Measurements from ENCODE around the gene FAM169A.
"Not testable (repeated sequence)": the region's sequence is repeated elsewhere in the genome, so short reads cannot be mapped to it uniquely, and the experiment has no call there.

FAM169A gene

DNA sequence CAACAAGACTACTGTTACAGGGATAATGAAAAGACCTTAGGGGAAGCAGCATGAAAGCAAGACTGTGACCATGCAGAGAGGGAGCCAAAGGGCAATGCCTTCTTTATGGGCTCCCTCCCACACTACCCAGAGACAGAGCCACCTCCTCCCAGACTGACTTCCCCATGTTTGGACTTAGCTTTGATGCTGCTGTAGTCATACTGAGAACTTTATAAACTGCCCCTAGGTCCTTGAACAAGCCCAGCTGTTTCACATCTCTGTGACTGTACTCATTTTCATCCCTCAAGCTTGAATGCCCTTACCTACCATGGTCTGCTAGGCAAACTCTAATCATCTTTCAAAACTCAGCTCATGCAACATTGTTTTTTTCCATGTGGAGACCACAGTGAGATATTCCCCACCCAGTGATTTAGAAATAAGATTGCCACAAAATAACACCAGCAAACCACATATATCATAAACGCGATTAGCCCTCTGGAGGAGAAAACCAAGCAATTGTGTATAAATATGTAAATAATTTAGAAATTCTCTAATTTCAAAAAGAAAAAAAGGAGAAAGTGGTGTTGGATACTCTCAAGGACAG is 23.4 kb upstream of the FAM169A start:
- no peak overlapping the region for H3K9ac ChIP-seq (ENCODE audit: low read length)
- H3K4me3 ChIP-seq (ENCODE audit: low read length) = no peak overlapping the region
- DNase-seq (ENCODE audit: low read depth) = no peak
- no peaks in the 10 kb centered on the region for H3K4me1 ChIP-seq (ENCODE audit: control insufficient read depth, insufficient read depth, low read length)
- peaks cover 15% of the 10 kb centered on the region for H3K27me3 ChIP-seq (replicated peaks; ENCODE audit: control insufficient read depth, insufficient read depth, low read length)
- H3K36me3 ChIP-seq (ENCODE audit: control insufficient read depth, insufficient read depth, low read length, severe bottlenecking) = no peaks in the 10 kb centered on the region
- peaks cover 3% of the 10 kb centered on the region for H3K9me3 ChIP-seq (ENCODE audit: control insufficient read depth, low read length)

DNA sequence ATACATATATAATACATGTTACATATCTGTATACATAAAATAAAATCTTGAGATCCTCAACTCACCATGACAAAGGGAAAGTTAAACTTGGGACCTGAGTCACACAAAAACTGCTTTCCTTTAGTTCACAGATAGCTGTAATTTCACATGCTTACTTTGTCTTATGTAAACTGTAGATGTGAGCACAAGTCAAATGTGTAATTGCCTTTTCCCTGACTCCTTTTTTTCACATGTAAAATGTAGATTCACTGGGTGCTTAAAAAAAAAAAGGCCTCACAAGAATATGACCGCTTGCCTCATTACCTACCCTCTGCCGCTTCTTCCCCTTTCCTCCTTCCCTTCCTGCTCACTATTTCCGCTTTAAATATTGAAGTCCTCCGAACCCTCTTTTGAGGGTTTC is 21.9 kb upstream of the FAM169A start:
- peaks cover 14% of the 10 kb centered on the region for H3K27me3 ChIP-seq (replicated peaks; ENCODE audit: control insufficient read depth, insufficient read depth, low read length)
- H3K4me3 ChIP-seq (ENCODE audit: low read length) = no peak overlapping the region
- H3K9ac ChIP-seq (ENCODE audit: low read length) = no peak overlapping the region

DNA sequence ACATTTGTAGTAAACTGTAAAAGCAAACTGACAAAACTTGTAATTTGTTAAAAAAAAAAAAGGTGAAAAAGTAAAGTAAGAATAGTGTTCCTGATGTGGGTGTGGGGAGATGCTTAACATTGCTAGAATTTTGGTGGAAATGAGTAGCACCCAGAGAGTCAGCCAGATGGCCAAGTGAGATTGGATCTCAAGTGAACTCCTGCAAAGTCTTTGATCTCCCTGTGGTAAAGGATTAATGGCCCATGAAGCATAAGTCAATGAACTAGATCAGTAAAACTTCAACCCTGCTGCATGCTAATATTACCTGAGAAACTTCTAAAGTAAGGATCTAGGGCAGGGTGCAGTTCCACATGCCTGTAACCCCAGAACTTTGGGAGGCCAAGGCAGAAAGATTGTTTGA is 19.0 kb upstream of the FAM169A start:
- no peak for DNase-seq (ENCODE audit: low read depth)
- Histone ChIP-seq H3K9ac (ENCODE audit: low read length) (no peak overlapping the region), H3K4me1 (ENCODE audit: control insufficient read depth, insufficient read depth, low read length) (no peaks in the 10 kb centered on the region), H3K9me3 (ENCODE audit: control insufficient read depth, low read length) (no peaks in the 10 kb centered on the region), H3K27me3 (replicated peaks; ENCODE audit: control insufficient read depth, insufficient read depth, low read length) (peaks cover 12% of the 10 kb centered on the region), H3K36me3 (ENCODE audit: control insufficient read depth, insufficient read depth, low read length, severe bottlenecking) (no peaks in the 10 kb centered on the region), H3K4me3 (ENCODE audit: low read length) (no peak overlapping the region)

More for the DNA sequence above, 21.9 kb upstream of the FAM169A start:
- Histone ChIP-seq H3K9me3 (ENCODE audit: control insufficient read depth, low read length) (no peaks in the 10 kb centered on the region), H3K36me3 (ENCODE audit: control insufficient read depth, insufficient read depth, low read length, severe bottlenecking) (no peaks in the 10 kb centered on the region), H3K4me1 (ENCODE audit: control insufficient read depth, insufficient read depth, low read length) (no peaks in the 10 kb centered on the region)
- no peak for DNase-seq (ENCODE audit: low read depth)

DNA sequence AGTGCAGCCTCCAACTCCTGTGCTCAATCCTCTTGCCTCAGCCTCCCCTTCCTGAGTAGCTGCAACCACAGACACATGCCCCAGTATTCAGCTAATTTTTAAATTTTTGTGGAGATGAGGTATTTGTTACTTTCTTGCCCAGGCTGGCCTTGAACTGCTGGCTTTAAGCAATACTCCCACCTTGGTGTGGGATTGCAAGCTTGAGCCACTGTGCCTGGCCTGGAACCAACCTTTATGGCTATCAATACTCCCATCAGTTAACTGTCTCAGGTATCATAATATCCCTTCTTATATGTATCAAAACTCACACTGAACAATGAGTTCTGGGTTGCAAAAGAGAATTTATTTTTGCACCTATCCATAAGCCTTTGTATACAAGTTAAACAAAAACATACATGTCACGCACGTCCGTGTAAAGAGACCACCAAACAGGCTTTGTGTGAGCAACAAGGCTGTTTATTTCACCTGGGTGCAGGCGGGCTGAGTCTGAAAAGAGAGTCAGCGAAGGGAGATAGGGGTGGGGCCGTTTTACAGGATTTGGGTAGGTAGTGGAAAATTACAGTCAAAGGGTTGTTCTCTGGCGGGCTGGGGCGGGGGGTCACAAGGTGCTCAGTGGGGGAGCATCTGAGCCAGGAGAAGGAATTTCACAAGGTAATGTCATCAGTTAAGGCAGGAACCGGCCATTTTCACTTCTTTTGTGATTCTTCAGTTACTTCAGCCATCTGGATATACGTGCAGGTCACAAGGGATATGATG is 16.4 kb upstream of the FAM169A start:
- not testable (repeated sequence) for H3K36me3 ChIP-seq (ENCODE audit: control insufficient read depth, insufficient read depth, low read length, severe bottlenecking); H3K4me3 ChIP-seq (ENCODE audit: low read length); H3K4me1 ChIP-seq (ENCODE audit: control insufficient read depth, insufficient read depth, low read length); H3K9ac ChIP-seq (ENCODE audit: low read length); H3K27me3 ChIP-seq (replicated peaks; ENCODE audit: control insufficient read depth, insufficient read depth, low read length); DNase-seq (ENCODE audit: low read depth); H3K9me3 ChIP-seq (ENCODE audit: control insufficient read depth, low read length)

DNA sequence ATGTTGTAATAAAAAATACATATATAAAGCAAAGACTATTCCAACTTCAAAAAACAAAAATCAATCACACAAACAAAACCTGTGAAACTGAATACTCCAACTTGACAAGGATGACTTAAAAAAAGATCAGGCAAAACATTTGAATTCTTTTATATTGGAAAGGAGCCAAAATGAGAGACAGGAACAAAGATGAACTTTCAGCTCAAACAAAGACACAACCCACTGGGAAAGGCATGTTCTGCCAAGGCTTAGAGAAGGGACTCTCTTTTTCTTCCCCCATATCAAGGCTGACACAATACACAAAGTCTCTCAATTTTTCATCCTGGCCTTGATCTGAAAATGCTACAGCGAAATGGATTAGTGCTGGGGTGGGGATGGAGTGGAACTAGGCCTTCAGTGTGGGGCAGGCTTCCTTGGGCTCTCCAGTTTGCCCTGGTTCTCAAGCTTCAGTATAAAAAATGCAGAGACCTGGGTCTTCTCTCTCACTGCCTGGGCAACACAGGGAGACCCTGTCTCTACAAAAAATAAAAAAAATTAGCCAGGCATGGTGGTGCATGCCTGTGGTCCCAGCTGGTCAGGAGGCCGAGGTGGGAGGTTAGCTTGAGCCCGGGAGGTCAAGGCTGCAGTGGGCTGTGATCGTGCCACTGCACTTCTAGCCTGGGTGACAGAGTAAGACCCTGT is 11.6 kb upstream of the FAM169A start:
- Histone ChIP-seq H3K36me3 (ENCODE audit: control insufficient read depth, insufficient read depth, low read length, severe bottlenecking) (no peaks in the 10 kb centered on the region), H3K4me1 (ENCODE audit: control insufficient read depth, insufficient read depth, low read length) (no peaks in the 10 kb centered on the region), H3K9me3 (ENCODE audit: control insufficient read depth, low read length) (no peaks in the 10 kb centered on the region), H3K27me3 (replicated peaks; ENCODE audit: control insufficient read depth, insufficient read depth, low read length) (no peaks in the 10 kb centered on the region), H3K9ac (ENCODE audit: low read length) (no peak overlapping the region), H3K4me3 (ENCODE audit: low read length) (no peak overlapping the region)
- no peak for DNase-seq (ENCODE audit: low read depth)

DNA sequence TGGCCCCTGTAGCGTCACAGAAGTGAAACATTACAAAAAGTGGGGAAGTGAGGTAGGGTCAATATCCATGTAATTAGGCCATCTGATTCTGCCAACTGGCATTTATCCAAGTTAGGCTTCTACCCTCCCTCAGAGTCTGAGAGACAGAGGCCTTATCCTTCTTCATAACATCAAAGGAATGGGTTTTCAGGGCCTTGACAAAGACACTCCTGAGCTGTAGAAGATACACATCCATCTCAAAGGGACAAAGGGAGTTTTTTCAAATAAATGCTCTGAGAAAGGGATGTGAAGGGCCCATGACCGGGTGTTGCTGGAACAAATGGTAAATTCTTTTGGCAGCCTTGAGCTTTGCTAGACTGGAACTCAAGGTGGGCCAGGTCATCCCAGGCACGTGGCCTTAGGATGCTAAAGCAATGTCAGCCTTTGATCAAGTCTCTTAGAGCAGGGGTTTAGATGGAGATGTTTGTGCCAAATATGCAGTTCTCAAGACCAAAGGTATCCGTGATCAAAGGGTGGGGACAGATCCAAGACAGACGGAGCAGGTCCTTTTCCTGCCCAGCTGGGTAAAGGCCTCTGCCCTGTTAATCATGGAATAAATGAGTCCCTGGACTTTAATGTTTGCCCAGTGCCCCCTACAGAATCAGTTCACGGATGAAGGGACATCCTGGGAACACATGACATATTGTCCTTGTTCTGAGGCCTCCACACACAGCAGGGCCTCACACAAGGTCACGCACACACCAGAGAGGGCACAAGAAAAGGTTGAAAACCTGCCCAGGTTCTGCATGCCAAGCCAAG is 10.0 kb upstream of the FAM169A start:
- Histone ChIP-seq H3K9ac (ENCODE audit: low read length) (no peak overlapping the region), H3K9me3 (ENCODE audit: control insufficient read depth, low read length) (no peaks in the 10 kb centered on the region), H3K4me1 (ENCODE audit: control insufficient read depth, insufficient read depth, low read length) (no peaks in the 10 kb centered on the region), H3K36me3 (ENCODE audit: control insufficient read depth, insufficient read depth, low read length, severe bottlenecking) (no peaks in the 10 kb centered on the region), H3K27me3 (replicated peaks; ENCODE audit: control insufficient read depth, insufficient read depth, low read length) (no peaks in the 10 kb centered on the region), H3K4me3 (ENCODE audit: low read length) (no peak overlapping the region)
- no peak for DNase-seq (ENCODE audit: low read depth)

DNA sequence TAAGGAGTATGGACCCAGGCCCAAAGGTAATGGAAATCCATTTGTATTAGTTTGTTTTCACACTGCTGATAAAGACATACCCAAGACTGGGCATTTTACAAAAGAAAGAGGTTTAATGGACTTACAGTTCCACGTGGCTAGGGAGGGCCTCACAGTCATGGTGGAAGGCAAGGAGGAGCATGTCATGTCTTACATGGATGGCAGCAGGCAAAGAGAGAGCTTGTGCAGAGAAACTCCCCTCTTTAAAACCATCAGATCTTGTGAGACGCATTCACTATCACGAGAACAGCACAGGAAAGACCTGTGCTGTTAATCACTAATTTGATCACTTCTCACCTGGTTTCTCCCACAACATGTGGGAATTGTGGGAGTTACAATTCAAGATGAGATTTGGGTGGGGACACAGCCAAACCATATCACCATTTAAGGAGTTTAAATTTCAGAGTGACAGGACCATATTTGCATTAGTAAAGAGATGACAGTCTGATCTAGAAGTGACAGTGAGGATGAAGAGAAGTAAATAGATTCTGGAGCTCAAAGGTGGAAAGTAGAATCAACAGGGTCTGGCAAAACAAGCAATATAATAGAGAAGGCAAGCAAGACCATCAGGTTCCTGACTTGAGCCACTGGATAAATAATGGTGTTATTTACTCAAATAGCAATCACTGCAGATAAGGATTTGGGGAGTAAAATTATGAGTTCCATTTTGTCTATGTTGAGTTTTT is 7.5 kb upstream of the FAM169A start:
- Histone ChIP-seq H3K27me3 (replicated peaks; ENCODE audit: control insufficient read depth, insufficient read depth, low read length) (no peaks in the 10 kb centered on the region), H3K9me3 (ENCODE audit: control insufficient read depth, low read length) (no peaks in the 10 kb centered on the region), H3K4me1 (ENCODE audit: control insufficient read depth, insufficient read depth, low read length) (no peaks in the 10 kb centered on the region), H3K9ac (ENCODE audit: low read length) (no peak overlapping the region), H3K4me3 (ENCODE audit: low read length) (no peak overlapping the region), H3K36me3 (ENCODE audit: control insufficient read depth, insufficient read depth, low read length, severe bottlenecking) (no peaks in the 10 kb centered on the region)
- no peak for DNase-seq (ENCODE audit: low read depth)

DNA sequence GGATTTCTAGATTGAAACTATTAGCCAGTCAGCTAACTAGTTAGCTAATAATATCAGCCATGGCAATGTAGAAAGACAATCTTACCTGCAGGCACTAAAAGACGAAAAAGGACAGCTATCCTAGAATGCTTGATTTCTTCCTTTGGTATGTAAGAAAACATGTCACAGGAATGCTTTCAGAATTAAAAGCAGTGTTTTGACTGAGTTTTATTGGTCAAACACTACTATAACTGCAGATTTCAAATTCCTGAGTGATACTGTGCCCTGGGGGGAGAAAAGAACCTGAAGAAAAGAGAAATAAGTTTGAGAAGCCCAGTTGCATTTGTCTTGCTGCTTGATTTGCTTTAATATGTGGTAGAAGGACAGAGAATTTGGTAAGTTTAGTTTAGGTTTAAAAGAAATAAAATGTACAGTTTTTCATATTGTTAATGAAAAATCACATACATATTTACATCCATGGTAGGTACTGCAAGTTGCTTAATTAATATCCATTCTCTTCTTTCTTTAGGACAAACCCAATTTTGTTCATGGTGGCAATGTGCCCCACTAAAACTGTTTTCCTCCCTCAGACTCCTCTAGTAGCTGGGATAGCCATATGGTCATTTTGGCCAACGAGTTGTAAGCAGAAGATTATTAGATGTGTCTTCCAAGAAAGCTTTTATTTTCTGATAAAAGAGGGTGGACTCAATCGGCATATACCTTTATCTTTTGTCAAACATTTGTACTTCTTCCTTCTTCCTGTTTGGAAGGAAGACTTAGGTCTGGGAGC is 4.3 kb upstream of the FAM169A start:
- Histone ChIP-seq H3K36me3 (ENCODE audit: control insufficient read depth, insufficient read depth, low read length, severe bottlenecking) (no peaks in the 10 kb centered on the region), H3K4me1 (ENCODE audit: control insufficient read depth, insufficient read depth, low read length) (no peaks in the 10 kb centered on the region), H3K9me3 (ENCODE audit: control insufficient read depth, low read length) (no peaks in the 10 kb centered on the region), H3K4me3 (ENCODE audit: low read length) (no peak overlapping the region), H3K27me3 (replicated peaks; ENCODE audit: control insufficient read depth, insufficient read depth, low read length) (peaks cover 6% of the 10 kb centered on the region), H3K9ac (ENCODE audit: low read length) (no peak overlapping the region)
- DNase-seq (ENCODE audit: low read depth) = peak; percentile 34

DNA sequence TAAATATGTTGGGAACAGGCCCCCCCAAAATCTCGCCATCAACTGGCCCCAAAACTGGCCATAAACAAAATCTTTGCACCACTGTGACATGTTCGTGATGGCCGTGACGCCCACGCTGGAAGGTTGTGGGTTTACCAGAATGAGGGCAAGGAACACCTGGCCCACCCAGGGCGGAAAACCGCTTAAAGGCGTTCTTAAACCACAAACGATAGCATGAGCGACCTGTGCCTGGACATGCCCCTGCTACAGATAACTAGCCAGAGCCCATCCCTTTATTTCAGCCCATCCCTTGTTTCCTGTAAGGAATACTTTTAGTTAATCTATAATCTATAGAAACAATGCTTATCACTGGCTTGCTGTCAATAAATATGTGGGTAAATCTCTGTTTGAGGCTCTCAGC is 3.2 kb upstream of the FAM169A start:
- H3K9ac ChIP-seq (ENCODE audit: low read length); H3K9me3 ChIP-seq (ENCODE audit: control insufficient read depth, low read length); H3K36me3 ChIP-seq (ENCODE audit: control insufficient read depth, insufficient read depth, low read length, severe bottlenecking); H3K4me3 ChIP-seq (ENCODE audit: low read length); DNase-seq (ENCODE audit: low read depth); H3K4me1 ChIP-seq (ENCODE audit: control insufficient read depth, insufficient read depth, low read length): not testable (repeated sequence)
- H3K27me3 ChIP-seq (replicated peaks; ENCODE audit: control insufficient read depth, insufficient read depth, low read length) = peaks cover 16% of the 10 kb centered on the region

DNA sequence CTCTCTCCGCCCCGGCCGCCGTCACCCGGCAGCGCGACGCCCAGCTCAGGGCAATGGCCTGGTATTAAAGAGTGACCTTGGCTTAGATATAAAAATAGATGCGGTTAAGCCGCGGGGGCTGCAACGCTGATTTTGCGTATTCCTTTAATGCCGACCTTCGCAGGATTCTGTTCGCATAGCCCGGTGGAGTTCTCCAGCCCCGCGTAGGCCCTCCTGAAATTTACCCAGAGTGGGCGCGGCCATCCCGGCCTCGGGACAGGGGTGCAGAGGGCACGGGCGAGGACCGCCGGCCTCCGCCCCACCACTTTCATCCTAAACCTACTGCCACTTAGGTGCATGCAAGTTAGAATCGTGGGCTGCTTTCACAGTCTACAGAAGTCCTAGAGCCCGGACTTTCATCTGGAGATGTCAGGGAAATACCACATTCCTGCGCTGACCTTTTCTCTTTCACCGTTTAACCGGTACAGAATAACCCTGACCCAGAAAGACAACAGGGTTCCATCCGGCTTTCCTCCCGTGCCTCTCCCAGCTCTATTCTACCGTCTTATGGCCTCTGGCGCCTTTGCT is 492 bp upstream of the FAM169A start:
- peaks cover 16% of the 10 kb centered on the region for H3K27me3 ChIP-seq (replicated peaks; ENCODE audit: control insufficient read depth, insufficient read depth, low read length)
- H3K9me3 ChIP-seq (ENCODE audit: control insufficient read depth, low read length) = no peaks in the 10 kb centered on the region
- H3K4me1 ChIP-seq (ENCODE audit: control insufficient read depth, insufficient read depth, low read length) = no peaks in the 10 kb centered on the region
- H3K36me3 ChIP-seq (ENCODE audit: control insufficient read depth, insufficient read depth, low read length, severe bottlenecking) = no peaks in the 10 kb centered on the region
- H3K4me3 ChIP-seq (ENCODE audit: low read length) = peak overlapping the region; percentile 74
- no peak overlapping the region for H3K9ac ChIP-seq (ENCODE audit: low read length)
- no peak for DNase-seq (ENCODE audit: low read depth)

All from adipocyte (in vitro differentiated cells).